DMS153 treated with DMSO at 0.1 percent for 48 hours (cell line): Measurements from ENCODE around the gene STX5.
"Not testable (repeated sequence)": the region's sequence is repeated elsewhere in the genome, so short reads cannot be mapped to it uniquely, and the experiment has no call there.

Experiments used
- DNase-seq: peaks from one replicate; lab custom pipeline; 2025; ENCODE audit not compliant: unreplicated experiment; lab: John Stamatoyannopoulos, UW

The STX5 gene

DNA sequence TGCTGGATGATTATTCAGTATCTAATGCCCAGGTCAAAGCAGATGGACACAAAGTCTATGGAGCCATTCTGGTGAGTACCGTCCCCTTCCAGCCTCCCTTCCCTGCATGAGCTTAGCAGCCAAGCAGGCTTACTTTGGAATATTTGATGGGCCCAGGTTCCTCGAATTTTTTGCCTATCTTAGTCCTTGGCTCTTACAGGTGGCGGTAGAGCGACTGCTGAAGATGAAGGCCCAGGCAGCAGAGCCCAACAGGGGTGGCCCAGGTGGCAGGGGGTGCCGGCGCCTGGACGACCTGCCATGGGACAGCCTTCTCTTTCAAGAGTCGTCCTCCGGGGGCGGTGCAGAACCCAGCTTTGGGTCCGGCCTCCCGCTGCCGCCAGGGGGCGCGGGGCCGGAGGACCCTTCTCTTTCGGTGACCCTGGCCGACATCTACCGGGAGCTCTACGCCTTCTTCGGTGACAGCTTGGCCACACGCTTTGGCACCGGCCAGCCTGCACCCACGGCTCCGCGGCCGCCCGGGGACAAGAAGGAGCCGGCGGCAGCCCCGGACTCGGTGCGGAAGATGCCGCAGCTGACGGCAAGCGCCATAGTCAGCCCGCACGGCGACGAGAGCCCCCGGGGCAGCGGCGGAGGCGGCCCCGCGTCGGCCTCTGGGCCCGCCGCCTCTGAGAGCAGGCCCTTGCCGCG is 45.4 kb downstream of the STX5 start:
- peak; percentile 58 for DNase-seq

DNA sequence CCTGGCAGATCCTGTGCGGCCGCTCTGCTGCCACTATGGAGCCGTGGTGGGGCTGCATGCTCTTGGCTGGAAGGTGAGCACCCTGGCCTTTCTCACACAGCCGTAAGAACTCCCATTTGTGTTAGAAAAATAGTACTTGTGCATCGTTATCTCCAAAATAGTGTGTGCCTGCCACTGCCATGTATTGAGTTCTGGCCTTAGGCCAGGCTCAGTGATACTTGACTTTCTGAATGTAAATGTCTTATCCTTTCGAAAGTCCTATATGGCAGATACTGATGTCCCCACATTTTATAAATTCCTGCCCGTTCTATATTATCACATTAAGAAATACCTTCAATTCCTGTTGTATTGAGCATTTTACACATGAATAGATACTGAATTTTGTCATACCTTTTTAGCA is 49.1 kb downstream of the STX5 start:
- no peak for DNase-seq

DNA sequence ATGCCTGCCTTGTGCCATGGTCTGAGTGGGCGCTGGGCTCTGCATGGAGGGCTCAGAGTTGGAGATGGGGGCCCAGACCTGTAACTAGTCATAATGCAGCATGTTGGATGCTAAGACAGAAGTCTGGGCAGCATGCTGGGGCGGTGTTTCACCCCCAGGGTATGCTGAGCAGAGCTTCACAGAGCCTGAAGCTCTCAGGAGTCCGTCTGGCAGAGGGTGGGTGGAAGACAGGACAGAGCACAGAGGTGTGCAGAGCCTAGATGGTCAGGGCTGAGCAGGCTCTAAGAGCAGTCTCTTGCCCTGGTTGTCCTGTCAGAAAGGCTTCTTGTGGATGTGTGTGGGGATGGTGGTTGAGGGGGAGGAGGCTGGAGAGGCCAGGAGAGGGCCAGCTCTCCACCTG is 53.4 kb downstream of the STX5 start:
- DNase-seq = no peak

DNA sequence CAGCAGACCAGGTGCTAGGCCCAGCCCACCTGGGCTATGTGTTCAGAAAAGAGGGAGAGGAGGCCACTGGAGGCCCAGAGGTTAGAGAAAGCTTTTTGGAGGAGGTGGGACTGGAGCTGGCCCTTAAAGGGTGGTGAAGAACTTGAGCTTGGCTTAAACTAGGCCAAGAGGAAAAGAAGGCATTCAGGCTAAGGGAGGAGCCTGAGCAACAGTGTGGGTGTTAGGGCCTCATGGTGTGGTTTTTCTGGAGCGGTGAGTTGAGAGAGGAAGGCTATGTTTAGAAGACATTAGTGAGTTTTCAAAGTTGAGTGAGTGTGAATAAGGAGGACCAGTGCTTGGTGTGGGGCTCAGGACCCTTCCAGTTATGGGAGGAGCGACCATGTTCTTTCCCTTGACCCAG is 54.5 kb downstream of the STX5 start:
- no peak for DNase-seq

- no peak for DNase-seq
Measured at GRCh38 chr11:62775646-62776045, 56.2 kb downstream of the STX5 start.

- no peak for DNase-seq
Measured at GRCh38 chr11:62774407-62774806, 57.4 kb downstream of the STX5 start.

DNA sequence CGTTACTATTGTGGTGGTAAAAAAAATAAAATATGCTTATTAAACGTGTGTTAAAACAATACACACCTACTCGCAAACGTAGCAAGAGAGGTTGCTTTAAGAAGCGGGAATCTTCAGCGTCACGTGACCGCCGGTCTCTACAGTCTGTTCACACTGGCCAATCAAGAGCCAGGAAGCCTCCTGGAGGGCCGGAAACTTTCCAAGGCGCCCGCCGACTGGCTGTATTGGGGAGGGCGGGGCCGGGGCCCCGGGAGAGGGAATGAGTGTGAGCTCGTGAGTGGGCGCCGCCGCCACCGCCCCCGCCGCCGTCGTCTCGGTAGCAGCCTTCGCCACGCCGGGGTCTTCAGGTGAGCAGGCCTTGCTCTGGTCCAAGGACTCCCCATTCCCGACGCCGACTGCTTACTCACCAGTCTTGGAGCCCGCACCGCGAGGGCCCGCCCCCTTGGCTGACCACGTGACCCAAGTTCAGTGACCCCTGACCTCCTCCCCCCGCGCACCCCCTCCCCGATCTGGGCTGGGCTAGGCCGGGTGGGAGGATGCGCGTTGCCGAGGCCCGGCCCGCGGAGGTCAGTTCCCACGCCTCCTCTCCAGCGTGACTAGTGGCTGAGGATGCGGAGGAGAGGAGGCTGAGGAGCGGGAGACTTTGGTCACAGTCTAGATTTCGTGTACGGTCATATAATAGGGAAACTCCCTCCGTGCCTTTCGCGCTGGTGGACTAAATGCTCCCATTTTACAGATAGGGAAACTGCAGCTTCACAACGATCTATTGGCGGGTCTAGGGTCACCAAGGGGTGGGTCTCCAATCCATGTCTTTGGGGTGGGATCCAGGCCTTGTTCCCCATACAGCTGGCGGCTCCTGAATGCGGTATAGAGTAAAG is 60.5 kb downstream of the STX5 start, which contains the start of gene TAF6L:
Gene TAF6L (plus strand): TSS at position 253 of the 878 bp plus-strand sequence. CDS start 4,388 bp downstream, outside the sequence.
- peak; percentile 93 for DNase-seq

DNA sequence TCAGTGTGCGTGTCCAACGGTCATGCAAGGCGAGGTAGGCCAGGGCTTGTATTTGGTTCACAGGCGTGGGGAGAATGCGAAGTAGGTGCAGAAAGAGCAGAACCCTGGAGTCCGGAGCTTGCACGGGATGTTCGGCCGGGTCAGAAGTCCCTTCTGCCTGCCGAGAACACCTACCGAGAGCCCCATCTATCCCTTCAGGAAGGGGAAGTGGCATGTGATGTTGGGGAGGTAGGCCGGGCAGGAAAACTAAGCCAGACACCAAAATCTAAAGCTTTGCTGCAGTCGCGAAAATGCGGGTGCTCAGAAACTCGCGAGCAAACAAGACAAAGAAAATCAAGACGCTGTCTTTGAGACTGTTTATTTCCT is 61.1 kb downstream of the STX5 start:
- peak; percentile 50 for DNase-seq

GRCh38 chr11:62760867-62761227 is 71.0 kb downstream of the STX5 start:
- not testable (repeated sequence) for DNase-seq

- no peak for DNase-seq
Measured at GRCh38 chr11:62757846-62758788, 73.7 kb downstream of the STX5 start.
